Stimulated activated CD4-positive, alpha-beta T cell treated with anti-CD3 and anti-CD28 coated beads, Interleukin-1b, Interleukin-23, amount 100 ng/mL, for 4 hours (primary cell): ENCODE measurements around the gene RABGGTA.
"Not testable (repeated sequence)": the region's sequence is repeated elsewhere in the genome, so short reads cannot be mapped to it uniquely, and the experiment has no call there.

Source experiments
- DNase-seq, 2 donors: peaks; one replicate each; pipeline ENCODE4 v3.0.0-alpha.2; 2020; ENCODE audit warnings: low read depth in 2 of 2

RABGGTA gene

GRCh38 chr14:24260780-24261157, 10.6 kb downstream of the RABGGTA start:
- no peak for DNase-seq

- DNase-seq = no peak
These were observed 11.2 kb downstream of the RABGGTA start for GRCh38 chr14:24260026-24260779.

GRCh38 chr14:24259282-24260025, 11.9 kb downstream of the RABGGTA start:
- no peak for DNase-seq

GRCh38 chr14:24258548-24259265, 12.7 kb downstream of the RABGGTA start:
- no peak for DNase-seq

GRCh38 chr14:24258119-24258518, 13.3 kb downstream of the RABGGTA start:
- DNase-seq = no peak

- no peak for DNase-seq
These were observed 14.4 kb downstream of the RABGGTA start for GRCh38 chr14:24256960-24257359.

- no peak for DNase-seq
These were observed 15.3 kb downstream of the RABGGTA start for GRCh38 chr14:24255931-24256711.

GRCh38 chr14:24255438-24255837, 16.0 kb downstream of the RABGGTA start:
- DNase-seq = no peak

GRCh38 chr14:24254630-24255392, 16.6 kb downstream of the RABGGTA start:
- no peak for DNase-seq

- DNase-seq = no peak
These were observed 17.5 kb downstream of the RABGGTA start for GRCh38 chr14:24253936-24254335.

- DNase-seq = no peak
These were observed 18.9 kb downstream of the RABGGTA start for GRCh38 chr14:24252289-24253124.

GRCh38 chr14:24251880-24252288, 19.5 kb downstream of the RABGGTA start:
- no peak for DNase-seq

GRCh38 chr14:24250354-24250753, 21.0 kb downstream of the RABGGTA start:
- DNase-seq = no peak

GRCh38 chr14:24249230-24250021, 22.0 kb downstream of the RABGGTA start:
- no peak for DNase-seq

GRCh38 chr14:24247422-24247821, 24.0 kb downstream of the RABGGTA start:
- no peak for DNase-seq

- no peak for DNase-seq
These were observed 24.6 kb downstream of the RABGGTA start for GRCh38 chr14:24246765-24247212.

- not testable (repeated sequence) for DNase-seq
These were observed 26.0 kb downstream of the RABGGTA start for GRCh38 chr14:24245350-24245749.

GRCh38 chr14:24243336-24243836, 28.0 kb downstream of the RABGGTA start:
- DNase-seq = no peak
